ENCODE results near the gene PLAC1.

Gene PLAC1

DNA sequence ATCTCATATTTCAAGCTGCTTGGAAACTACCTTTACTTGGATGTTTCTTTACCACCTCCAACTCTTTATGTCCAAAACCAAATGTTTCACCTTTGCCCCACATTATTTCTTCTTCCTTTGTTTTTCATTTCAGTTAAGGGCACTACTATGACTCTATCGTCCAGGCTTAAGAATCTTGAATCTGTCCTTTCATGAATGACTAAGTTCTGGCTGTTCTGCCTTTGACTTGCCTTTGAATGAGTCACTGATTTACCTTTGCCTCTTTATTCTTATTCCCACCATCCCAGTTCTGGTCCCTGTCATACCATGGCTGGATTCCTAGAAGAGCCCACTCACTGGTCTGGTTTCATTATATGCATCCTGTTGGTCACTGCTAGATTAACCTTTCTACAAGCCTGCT, 30.6 kb upstream of the PLAC1 start:
- H3K27ac ChIP-seq (ENCODE audit: low read depth, low read length): no peak overlapping the region
- no peak overlapping the region for H2AK5ac ChIP-seq (ENCODE audit: low read length)
- no peaks in the 10 kb centered on the region for H3K27me3 ChIP-seq (ENCODE audit: insufficient read depth, low read length)
- H2AFZ ChIP-seq (ENCODE audit: insufficient read depth, low read length, poor library complexity): no peak overlapping the region
- no peaks in the 10 kb centered on the region for H3K36me3 ChIP-seq (ENCODE audit: control insufficient read depth in 1 of 2, insufficient read depth in 2 of 2, low read length in 2 of 2)
- H4K91ac ChIP-seq (ENCODE audit: low read depth, low read length): no peak overlapping the region
- no peak overlapping the region for H3K18ac ChIP-seq (ENCODE audit: low read length)
- H3K4me3 ChIP-seq (ENCODE audit: low read depth, low read length): no peak overlapping the region
- no peak overlapping the region for H3K14ac ChIP-seq (ENCODE audit: low read length)
- H3K4me2 ChIP-seq (ENCODE audit: low read length): no peak overlapping the region
- no peak overlapping the region for H3K4ac ChIP-seq (ENCODE audit: low read depth, low read length)
- H4K8ac ChIP-seq (ENCODE audit: low read depth, low read length): no peak overlapping the region
- WGBS (ENCODE audit: extremely low coverage, insufficient coverage, insufficient read length): no CpG with 5 or more reads among the region's 1 CpG
- no peak overlapping the region for H2BK5ac ChIP-seq (ENCODE audit: low read depth, low read length, poor library complexity)
- no peak overlapping the region for H2BK120ac ChIP-seq (ENCODE audit: insufficient read depth, low read length, poor library complexity)
- no peak overlapping the region for H3K9ac ChIP-seq (ENCODE audit: low read length)
- no peak overlapping the region for H4K12ac ChIP-seq (ENCODE audit: low read depth, low read length)
- H3K23ac ChIP-seq (ENCODE audit: low read length): no peak overlapping the region
- DNase-seq: no peak
- H2BK12ac ChIP-seq (ENCODE audit: low read length): no peak overlapping the region
- H3K79me1 ChIP-seq (ENCODE audit: low read length): no peaks in the 10 kb centered on the region
- H3K9me3 ChIP-seq (ENCODE audit: insufficient read depth, low read depth, low read length): no peaks in the 10 kb centered on the region
- H3K79me2 ChIP-seq (ENCODE audit: control insufficient read depth, insufficient read depth, low read length, poor library complexity): no peaks in the 10 kb centered on the region
- peaks cover 2 to 5% of the 10 kb centered on the region in 2 experiments for H3K4me1 ChIP-seq (ENCODE audit: control insufficient read depth in 1 of 2, insufficient read depth in 2 of 2, low read length in 2 of 2)

DNA sequence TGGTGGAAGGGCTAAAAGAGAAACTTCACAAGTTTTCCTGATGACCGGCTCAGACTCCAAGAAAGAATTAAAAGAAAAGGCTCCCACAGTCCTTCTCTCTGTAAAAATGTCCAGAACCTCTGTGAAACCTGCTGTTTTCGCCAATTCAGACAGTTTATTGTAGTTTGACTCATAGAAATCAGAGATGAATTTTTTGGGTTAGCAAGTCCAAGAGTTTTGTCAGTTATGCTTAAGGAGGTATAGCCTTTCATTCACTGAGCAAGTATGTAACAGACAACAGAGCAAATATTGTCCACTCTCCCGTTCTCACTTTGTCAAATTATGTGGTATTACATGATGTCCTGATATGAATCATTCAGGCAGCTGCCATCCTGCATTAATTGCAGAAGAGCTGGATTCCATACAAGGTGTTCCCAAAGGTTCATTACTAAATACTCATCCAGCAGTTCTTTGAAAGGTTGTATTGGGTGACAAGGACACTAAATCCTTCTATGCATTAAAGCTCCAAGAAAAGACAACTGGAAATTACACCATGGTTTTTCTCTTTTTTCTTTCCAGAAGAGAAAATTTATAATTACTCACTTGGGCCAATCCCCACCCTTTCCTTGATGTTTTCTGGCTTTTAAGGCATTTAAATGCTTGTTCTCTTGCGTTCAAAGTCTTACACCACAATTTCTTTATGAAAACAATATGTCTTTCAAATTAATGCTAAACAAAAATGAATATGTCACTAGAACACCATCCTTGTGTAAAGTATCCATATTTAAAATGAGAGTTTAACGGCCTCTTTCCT, 30.0 kb upstream of the PLAC1 start:
- Histone ChIP-seq H3K27me3 (ENCODE audit: insufficient read depth, low read length) (no peaks in the 10 kb centered on the region), H3K4me1 (ENCODE audit: control insufficient read depth in 1 of 2, insufficient read depth in 2 of 2, low read length in 2 of 2) (peaks cover 2 to 5% of the 10 kb centered on the region in 2 experiments), H3K23ac (ENCODE audit: low read length) (no peak overlapping the region), H4K8ac (ENCODE audit: low read depth, low read length) (no peak overlapping the region), H2BK120ac (ENCODE audit: insufficient read depth, low read length, poor library complexity) (no peak overlapping the region), H3K4me2 (ENCODE audit: low read length) (no peak overlapping the region), H4K91ac (ENCODE audit: low read depth, low read length) (no peak overlapping the region), H3K4ac (ENCODE audit: low read depth, low read length) (no peak overlapping the region), H3K36me3 (ENCODE audit: control insufficient read depth in 1 of 2, insufficient read depth in 2 of 2, low read length in 2 of 2) (no peaks in the 10 kb centered on the region), H3K4me3 (ENCODE audit: low read depth, low read length) (no peak overlapping the region), H3K18ac (ENCODE audit: low read length) (no peak overlapping the region), H3K14ac (ENCODE audit: low read length) (no peak overlapping the region), H2BK12ac (ENCODE audit: low read length) (no peak overlapping the region), H3K27ac (ENCODE audit: low read depth, low read length) (no peak overlapping the region), H4K12ac (ENCODE audit: low read depth, low read length) (no peak overlapping the region), H3K79me1 (ENCODE audit: low read length) (no peaks in the 10 kb centered on the region), H2BK5ac (ENCODE audit: low read depth, low read length, poor library complexity) (no peak overlapping the region), H2AK5ac (ENCODE audit: low read length) (no peak overlapping the region), H3K9me3 (ENCODE audit: insufficient read depth, low read depth, low read length) (no peaks in the 10 kb centered on the region), H3K9ac (ENCODE audit: low read length) (no peak overlapping the region), H3K79me2 (ENCODE audit: control insufficient read depth, insufficient read depth, low read length, poor library complexity) (no peaks in the 10 kb centered on the region), H2AFZ (ENCODE audit: insufficient read depth, low read length, poor library complexity) (no peak overlapping the region)
- no CpG with 5 or more reads among the region's 5 CpGs for WGBS (ENCODE audit: extremely low coverage, insufficient coverage, insufficient read length)
- no peak for DNase-seq

DNA sequence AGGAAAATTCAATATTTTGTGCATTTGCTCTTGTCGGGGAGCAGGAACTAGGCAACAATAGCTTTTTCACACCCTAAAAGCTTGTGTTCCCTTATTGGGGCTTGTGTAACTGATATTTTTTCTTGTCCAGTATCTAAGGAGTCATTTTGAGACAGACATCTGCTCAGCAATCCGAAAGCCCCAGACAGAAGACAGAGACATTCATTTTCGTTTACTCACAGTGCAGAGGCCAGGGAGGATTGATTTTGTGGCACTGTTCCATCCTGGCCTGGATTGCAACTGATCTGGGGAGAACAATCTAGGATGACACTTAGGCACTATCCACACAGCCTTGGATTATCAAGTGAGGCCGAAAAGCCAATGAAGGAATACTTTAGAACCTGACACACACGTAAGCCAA, 27.4 kb upstream of the PLAC1 start:
- DNase-seq: no peak
- no peak overlapping the region for H2AFZ ChIP-seq (ENCODE audit: insufficient read depth, low read length, poor library complexity)
- H2AK5ac ChIP-seq (ENCODE audit: low read length): no peak overlapping the region

DNA sequence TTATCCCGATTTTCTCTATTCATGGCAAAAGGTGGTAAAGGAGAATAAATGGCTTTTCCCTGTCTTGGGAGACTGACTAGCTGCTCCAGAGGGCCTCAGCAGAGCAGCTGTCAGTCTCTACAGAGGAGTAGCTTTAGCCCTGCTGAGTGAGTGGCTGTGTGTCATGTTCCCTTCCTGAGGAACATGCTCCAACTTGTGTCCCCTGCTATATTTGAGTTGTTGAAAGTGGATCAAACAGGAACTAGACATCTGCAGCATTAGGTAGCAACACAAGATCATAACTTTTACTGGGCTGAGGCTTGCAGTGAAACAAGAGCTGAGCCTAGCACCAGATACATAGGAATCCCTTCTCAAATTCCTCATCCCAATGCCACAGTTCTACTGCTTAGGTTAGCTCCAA, 26.7 kb upstream of the PLAC1 start:
- Histone ChIP-seq H3K4me3 (ENCODE audit: low read depth, low read length) (no peak overlapping the region), H3K79me2 (ENCODE audit: control insufficient read depth, insufficient read depth, low read length, poor library complexity) (no peaks in the 10 kb centered on the region), H3K27me3 (ENCODE audit: insufficient read depth, low read length) (no peaks in the 10 kb centered on the region), H2BK12ac (ENCODE audit: low read length) (no peak overlapping the region), H3K23ac (ENCODE audit: low read length) (no peak overlapping the region), H2AK5ac (ENCODE audit: low read length) (no peak overlapping the region), H3K14ac (ENCODE audit: low read length) (no peak overlapping the region), H3K18ac (ENCODE audit: low read length) (no peak overlapping the region), H4K8ac (ENCODE audit: low read depth, low read length) (no peak overlapping the region), H3K9me3 (ENCODE audit: insufficient read depth, low read depth, low read length) (no peaks in the 10 kb centered on the region), H3K27ac (ENCODE audit: low read depth, low read length) (no peak overlapping the region), H3K79me1 (ENCODE audit: low read length) (no peaks in the 10 kb centered on the region), H2BK120ac (ENCODE audit: insufficient read depth, low read length, poor library complexity) (no peak overlapping the region), H3K4me1 (ENCODE audit: control insufficient read depth in 1 of 2, insufficient read depth in 2 of 2, low read length in 2 of 2) (peaks cover 0 to 3% of the 10 kb centered on the region in 2 experiments), H2BK5ac (ENCODE audit: low read depth, low read length, poor library complexity) (no peak overlapping the region), H4K12ac (ENCODE audit: low read depth, low read length) (no peak overlapping the region), H4K91ac (ENCODE audit: low read depth, low read length) (peak overlapping the region; percentile 21), H3K4me2 (ENCODE audit: low read length) (no peak overlapping the region), H3K4ac (ENCODE audit: low read depth, low read length) (no peak overlapping the region), H3K9ac (ENCODE audit: low read length) (no peak overlapping the region), H3K36me3 (ENCODE audit: control insufficient read depth in 1 of 2, insufficient read depth in 2 of 2, low read length in 2 of 2) (no peaks in the 10 kb centered on the region), H2AFZ (ENCODE audit: insufficient read depth, low read length, poor library complexity) (no peak overlapping the region)
- DNase-seq: no peak
- no CpG with 5 or more reads among the region's 1 CpG for WGBS (ENCODE audit: extremely low coverage, insufficient coverage, insufficient read length)

More for the DNA sequence above, 27.4 kb upstream of the PLAC1 start:
- Histone ChIP-seq H3K9me3 (ENCODE audit: insufficient read depth, low read depth, low read length) (no peaks in the 10 kb centered on the region), H2BK12ac (ENCODE audit: low read length) (no peak overlapping the region), H3K23ac (ENCODE audit: low read length) (no peak overlapping the region), H3K36me3 (ENCODE audit: control insufficient read depth in 1 of 2, insufficient read depth in 2 of 2, low read length in 2 of 2) (no peaks in the 10 kb centered on the region), H3K79me2 (ENCODE audit: control insufficient read depth, insufficient read depth, low read length, poor library complexity) (no peaks in the 10 kb centered on the region), H3K14ac (ENCODE audit: low read length) (no peak overlapping the region), H3K18ac (ENCODE audit: low read length) (no peak overlapping the region), H3K4me3 (ENCODE audit: low read depth, low read length) (no peak overlapping the region), H2BK5ac (ENCODE audit: low read depth, low read length, poor library complexity) (no peak overlapping the region), H3K4ac (ENCODE audit: low read depth, low read length) (no peak overlapping the region), H3K27me3 (ENCODE audit: insufficient read depth, low read length) (no peaks in the 10 kb centered on the region), H3K79me1 (ENCODE audit: low read length) (no peaks in the 10 kb centered on the region), H4K12ac (ENCODE audit: low read depth, low read length) (no peak overlapping the region), H3K4me1 (ENCODE audit: control insufficient read depth in 1 of 2, insufficient read depth in 2 of 2, low read length in 2 of 2) (peaks cover 0 to 3% of the 10 kb centered on the region in 2 experiments), H4K91ac (ENCODE audit: low read depth, low read length) (no peak overlapping the region), H3K9ac (ENCODE audit: low read length) (no peak overlapping the region), H3K4me2 (ENCODE audit: low read length) (no peak overlapping the region), H3K27ac (ENCODE audit: low read depth, low read length) (no peak overlapping the region), H4K8ac (ENCODE audit: low read depth, low read length) (no peak overlapping the region), H2BK120ac (ENCODE audit: insufficient read depth, low read length, poor library complexity) (no peak overlapping the region)
- no CpG with 5 or more reads among the region's 5 CpGs for WGBS (ENCODE audit: extremely low coverage, insufficient coverage, insufficient read length)

All from trophoblast cell (in vitro differentiated cells and primary cell).